OCI-M2 (cell line): ENCODE measurements around the gene GOLT1A.

Experiments
- DNase-seq: peaks from one replicate; lab custom pipeline; 2025; ENCODE audit not compliant: unreplicated experiment; lab: John Stamatoyannopoulos, UW

GOLT1A gene, protein sequence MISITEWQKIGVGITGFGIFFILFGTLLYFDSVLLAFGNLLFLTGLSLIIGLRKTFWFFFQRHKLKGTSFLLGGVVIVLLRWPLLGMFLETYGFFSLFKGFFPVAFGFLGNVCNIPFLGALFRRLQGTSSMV

DNA sequence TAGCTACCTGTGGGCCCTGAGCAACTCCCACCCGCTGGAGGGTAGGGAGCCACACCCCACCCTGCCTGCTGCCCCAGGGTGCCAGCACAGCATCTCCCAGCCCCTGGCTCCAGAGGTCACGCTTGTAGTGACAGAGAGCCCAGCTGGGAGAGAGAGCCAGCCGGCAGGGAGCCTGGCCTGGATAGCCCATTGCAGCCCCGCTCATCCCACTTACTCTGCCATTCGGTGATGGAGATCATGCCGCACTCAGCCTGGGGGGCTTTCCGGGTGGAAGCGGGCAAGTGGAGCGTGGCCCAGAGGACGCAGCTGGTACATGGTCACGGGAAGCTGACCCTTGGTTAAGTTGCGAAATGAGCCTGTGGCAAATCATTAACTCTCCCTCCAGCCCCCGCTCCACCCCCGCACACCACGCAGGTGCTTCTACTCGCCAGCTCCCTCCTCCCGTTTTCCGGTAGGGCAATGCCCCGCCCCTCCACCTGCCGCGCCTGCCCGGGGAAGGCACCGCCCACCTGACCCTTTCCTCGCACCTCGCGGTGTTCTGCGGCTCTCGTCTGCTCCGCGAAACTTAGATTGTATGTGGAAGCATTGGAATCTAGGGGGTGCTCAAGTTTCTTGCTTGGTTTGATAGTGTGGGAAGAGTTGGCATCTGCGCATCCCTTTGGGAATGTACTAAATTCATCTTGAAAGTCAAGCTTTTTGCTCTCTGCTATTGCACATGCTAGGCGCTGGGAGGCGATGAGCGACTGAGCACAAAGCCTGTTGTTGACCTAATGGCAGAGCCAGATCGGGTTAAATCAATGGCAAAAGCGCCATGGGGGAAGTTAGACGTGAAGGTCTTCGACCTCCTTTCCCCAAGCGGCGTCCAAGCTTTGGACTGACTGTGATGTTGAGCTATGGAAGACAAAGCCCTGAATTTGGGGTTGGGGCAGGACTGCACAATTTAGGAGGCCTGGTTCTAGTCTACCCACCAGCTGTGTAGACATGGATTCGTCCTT, at the start of gene GOLT1A:
GOLT1A (minus strand) TSS at position 321 of the 995 bp plus-strand sequence; CDS start at position 239, 82 bp downstream.
- no peak for DNase-seq

DNA sequence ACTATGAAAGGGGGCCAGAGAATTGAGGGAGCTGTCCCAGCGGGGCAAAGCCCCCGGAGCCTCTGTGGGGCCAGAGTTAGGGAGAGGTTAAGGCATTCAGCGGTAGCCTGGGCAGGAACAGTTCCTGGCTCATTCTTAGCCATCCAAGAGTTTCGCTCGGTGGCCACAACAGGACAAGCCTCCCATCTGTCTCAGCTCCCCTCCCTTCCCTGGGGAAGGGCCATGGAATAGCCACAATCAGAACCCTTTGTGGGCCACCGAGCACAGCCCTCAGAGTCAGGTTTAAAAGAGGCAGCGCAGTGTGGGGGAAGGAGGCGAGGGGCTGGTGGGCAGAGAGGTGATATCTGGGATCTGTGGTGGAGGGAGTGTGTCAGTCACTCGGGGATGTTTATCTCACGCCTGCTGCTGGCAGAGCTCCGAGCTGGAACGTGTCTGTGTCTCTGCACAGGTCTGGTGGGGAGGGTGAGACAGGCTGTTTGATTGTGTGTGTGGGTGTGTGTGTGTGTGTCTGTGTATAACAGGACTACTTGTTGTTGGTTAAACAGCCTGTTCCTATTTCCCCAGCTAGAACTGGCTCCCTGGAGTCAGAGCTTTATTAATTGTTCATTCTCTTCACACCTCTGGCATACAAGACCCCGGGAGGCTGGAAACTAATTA, 49.6 kb upstream of the GOLT1A start:
- no peak for DNase-seq

DNA sequence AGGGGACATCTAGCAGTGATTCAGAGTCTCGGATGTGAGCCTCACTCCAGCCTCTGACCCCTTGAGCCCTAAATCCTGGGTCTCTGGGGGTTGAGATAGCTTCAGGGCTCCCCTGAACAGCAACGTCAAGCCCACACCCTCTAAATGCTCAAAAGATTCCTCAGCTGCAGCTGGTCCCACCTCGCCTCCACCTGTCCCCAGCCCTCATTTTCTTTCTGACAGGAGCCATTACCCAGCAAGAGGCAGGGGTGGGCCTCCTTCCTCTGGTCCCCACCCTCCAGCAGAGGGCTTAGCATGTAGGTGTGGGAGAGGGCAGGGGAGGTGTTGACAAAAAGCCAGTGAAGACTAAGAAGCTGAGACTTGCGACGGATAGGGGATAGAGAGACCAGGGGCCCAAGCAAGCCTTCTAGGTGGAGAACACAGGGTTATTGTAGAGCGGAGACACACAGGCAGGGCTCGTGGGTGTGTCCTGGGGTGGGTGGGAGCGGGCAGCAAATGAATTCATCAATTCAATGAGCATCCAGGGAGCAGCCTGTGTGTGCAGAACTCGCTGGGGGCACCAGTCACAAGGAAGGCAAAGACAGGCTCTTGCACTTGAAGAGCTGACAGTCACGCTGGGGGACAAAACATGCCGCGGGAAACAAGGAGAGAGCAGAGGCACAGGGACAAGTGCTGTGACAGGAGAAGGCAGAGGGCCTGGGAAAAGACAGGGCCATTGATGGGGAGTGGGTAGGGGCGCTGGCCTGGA, 48.9 kb upstream of the GOLT1A start:
- no peak for DNase-seq

DNA sequence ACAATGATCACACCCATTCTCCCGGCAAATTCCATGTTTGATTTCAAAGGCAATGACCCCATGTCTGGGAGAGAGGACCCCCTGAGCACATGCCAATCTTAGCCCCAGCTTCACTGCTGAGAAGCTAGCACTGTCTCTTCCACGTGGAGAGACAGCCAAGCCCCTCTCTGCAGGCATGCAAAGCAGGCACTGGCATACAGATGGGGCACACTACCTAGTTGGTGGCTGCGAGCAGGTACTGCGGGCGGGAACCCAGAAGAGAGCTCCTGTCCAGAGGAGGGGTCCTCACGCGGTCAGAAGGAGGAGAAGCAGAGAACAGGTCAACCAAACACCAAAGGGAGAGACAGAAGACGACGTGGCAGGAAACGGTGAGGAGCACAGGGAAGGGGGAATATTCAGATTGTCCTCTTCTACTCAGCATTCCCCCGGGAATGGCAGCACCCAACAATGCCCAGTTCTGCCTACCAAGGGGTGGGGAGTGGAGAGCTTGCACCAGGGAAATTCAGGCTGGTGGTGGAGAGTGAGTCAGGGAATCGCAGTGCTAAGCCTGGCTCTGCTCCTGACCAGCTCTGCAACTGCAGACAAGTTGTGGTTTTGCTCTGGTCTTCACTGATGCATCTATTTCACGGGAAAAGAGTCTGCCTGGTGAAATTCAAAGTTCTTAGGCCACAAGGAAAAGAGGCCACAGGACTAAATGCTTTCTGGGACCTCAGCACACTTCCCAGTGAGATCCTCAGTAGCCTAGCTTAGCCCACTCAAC, 48.1 kb upstream of the GOLT1A start:
- DNase-seq: no peak

DNA sequence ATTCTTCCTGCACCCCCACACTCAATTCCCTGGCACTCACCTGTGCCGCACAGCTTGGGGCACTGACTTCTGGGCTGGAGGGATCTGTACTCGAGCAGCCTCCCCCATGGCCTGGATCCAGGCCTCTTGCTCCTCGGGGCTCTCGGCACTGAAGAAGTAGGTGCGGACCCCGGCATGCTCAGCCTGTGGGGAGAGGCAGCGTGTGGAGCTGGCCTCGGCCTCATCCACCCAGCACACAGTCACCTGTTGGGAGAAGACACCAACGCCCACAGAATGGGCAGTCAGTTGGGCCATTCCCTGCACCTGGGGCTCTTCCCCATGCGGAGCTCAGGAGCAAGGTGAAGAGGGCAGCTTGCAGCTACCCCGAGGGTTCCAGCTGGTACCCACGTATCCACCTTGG, 47.5 kb upstream of the GOLT1A start:
- no peak for DNase-seq

DNA sequence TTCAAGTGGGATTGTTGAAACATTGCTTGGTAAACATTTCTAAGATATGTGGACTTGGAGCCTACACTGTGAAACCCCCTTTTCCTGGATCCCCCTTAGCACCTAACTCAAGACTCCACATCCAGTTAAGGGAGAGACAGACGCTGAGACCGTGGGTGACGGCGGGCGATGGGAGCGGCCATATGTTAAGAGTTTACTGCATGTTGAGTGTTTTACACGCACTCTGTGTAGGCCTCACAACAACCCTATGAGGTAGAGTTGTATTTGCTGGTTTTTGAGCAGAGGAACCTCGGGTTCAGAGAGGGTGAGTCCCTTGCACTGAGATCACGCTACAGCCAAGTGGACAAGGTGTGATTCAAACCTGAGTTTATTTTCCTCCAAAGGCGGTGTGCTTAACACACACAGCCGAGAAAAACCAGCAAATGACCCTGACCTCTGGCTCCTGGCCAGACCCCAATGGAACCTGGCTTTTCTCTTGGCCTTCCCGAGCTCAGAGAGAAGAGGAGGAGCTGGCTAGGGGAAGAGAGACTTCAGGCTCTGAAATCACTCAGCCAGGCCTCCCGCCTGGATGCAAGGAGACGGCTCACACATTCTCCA, 46.9 kb upstream of the GOLT1A start:
- DNase-seq: no peak

DNA sequence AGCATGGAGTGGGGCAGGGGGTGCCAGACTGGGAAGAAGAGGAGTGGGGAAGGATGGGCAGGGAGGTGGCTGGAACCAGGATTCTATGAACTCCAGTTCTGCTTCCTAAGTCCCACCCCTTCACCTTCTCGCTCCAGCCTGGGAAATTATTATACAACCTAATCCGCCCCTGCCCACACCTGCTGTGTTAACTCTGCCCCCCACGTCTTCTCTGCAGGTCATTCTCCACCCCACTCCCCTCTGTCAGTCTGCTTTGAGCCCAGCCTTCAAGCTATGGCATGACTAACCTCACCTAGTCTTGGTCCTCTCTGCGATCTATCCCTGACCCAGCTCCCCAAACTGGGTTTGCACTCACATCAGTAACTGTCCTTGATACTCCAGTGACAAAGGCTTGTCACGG, 46.0 kb upstream of the GOLT1A start:
- DNase-seq: no peak

DNA sequence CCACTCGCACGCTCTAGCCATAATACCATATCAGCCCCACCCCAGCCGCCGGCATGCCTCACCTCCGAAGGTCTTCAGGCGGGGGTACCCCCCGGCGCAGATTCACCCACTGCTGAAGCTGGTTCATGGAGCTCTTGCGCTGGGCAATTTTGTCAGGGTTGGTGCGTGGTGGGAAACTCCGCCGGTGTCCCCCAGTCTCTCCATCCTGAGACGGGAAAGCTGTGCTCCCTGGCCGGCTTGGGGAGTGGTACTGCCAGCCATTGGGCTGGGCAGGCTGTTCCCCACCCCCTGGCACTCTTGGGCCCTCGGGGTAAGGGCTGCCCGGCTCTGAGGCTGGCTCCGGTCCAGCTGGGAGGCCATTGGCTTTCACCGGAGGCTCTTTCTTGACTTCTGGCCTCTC, 45.4 kb upstream of the GOLT1A start:
- DNase-seq: no peak

DNA sequence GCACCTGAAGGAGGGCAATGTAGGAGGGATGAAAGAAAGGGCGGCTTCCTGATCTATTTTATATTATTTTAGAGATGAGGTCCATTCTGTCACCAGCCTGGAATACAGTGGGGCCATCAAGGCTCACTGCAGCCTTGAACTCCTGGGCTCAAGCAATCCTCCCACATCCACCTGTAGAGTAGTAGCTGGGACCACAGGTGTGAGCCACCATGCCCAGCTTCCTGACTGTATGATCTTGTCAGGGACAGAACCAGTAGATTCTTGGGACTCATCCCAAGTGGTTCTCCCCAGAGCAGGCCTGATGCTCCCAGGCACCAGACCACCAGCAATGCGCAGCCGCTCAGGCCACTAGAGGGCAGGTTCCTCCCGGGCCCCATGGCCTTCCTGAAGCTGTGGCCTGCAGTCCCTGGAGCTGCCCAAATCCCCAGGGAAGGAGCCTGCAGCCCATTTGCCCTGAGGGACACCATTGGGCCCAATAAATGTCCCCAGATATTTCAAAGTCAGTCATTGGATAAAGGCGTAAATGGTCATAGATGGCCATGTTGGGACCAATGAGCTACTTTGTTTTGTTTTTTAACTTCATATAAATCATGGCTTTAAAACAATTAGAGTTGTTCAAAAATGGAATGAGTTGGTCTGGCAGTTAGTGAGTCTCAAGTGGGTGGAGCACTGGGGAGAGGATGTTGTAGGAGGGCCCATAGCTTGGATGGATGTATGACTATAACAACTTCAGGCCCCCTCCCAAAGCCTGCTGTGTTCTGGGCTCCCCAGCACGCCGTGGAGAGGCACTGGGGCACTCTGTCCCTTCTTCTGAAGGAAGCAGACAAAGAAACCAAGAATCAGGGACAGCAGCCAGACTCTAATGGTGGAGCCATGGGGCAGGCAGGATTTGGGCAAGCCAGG, 44.7 kb upstream of the GOLT1A start:
- no peak for DNase-seq

DNA sequence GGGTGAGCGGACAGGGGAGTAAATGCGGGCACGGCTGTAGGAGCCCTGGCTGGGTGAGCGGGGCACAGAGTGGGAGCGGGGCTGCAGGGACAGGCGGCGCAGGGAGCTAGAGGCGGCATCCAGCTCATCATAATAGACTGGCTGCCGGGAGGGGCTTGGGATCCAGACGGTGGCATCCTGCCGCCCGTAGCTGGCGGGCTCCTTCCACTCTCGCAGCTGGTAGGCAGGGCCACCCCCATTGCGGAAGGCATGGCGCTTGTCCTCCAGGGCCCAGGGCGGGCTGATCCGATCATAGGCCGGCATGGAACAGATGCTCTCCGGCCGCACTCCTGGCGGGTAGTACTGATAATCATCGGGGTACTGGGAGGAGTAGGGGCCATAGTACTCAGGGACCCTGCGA, 43.7 kb upstream of the GOLT1A start:
- no peak for DNase-seq

DNA sequence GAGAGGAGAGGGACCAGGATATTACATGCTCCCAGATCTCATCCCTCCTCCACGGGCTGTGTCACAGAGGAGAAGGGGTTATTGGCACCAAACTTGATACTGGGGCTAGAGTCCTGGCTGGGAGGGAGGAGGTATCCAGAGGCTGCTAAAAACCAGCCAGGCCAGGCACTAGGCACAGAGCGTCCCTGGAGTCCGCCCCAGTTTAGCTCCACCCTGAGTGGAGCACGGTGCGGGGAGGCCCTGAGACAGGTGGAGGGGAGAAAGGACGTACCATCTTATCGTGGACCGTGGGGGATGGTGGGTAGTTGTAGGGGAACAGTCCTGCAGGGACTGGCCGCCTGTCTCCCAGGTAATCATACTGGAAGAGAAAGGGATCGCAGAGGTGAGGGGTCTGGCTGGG, 42.7 kb upstream of the GOLT1A start:
- no peak for DNase-seq

DNA sequence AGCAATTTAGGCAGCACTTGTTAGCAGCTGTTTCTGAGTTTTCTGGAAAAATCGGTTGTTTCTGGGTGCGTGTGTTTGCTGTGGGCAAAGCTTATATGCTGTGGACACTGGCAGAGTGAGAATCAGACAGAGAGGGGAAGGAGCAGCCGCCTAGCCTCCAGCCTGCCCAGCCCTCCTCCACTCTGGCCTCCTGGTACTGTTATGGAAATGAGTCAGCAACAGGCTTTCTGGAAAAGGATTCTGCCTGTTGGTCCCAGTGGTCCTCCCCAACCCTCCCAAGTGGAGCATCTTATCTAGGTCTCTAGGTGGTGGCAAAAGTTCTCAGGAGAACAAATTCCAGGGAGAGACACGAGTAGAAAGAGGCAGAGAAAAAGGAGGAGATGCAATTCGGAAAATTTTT, 42.2 kb upstream of the GOLT1A start:
- no peak for DNase-seq

DNA sequence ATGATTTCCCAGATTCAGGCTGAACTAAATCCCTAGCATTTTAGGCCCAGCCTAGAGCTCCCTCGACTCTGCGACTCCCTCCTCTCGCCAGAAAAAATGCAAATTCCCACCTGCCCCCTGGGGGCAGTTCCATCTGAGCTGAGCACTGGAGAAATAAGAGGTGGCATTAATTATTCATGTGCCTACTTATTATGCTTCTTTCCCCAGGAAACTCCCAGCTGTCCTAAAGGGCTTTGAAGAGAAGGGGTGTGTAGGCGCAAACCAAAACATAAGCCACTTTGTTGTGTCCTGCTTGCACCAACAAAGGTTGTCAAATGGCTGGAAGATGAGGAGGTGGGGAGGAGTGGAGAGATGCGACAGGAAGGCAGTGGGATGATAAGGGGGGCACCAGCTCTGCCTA, 41.4 kb upstream of the GOLT1A start:
- no peak for DNase-seq

DNA sequence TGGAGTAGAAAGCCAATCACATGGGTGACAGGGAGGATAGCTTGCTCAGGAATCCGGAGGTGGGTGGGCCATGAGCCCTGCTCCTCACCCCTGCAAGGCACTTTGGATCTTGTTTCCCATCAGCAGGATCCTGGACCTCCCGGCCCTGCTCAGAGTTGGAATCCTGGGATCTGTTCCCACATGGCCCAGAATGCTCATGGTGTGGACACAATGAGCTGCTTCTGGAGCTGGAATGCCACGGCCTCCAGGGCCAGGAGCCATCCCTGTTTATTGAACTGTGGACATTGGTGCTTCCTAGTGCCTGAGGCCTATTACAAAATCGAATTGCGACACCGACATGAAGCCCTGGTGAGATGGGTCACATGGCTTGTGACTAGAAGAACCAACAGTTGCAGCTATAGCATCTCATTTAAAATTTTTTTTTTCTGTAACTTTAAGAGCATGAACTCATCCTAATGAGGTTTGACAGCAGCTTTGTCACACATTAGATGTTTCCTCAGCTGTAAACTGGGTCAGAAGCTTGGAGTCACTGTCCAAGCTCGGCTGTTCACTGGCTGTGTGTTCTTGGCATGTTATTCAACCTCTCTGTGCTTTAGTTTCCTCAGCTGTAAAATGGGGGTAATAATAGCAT, 40.4 kb upstream of the GOLT1A start:
- no peak for DNase-seq

DNA sequence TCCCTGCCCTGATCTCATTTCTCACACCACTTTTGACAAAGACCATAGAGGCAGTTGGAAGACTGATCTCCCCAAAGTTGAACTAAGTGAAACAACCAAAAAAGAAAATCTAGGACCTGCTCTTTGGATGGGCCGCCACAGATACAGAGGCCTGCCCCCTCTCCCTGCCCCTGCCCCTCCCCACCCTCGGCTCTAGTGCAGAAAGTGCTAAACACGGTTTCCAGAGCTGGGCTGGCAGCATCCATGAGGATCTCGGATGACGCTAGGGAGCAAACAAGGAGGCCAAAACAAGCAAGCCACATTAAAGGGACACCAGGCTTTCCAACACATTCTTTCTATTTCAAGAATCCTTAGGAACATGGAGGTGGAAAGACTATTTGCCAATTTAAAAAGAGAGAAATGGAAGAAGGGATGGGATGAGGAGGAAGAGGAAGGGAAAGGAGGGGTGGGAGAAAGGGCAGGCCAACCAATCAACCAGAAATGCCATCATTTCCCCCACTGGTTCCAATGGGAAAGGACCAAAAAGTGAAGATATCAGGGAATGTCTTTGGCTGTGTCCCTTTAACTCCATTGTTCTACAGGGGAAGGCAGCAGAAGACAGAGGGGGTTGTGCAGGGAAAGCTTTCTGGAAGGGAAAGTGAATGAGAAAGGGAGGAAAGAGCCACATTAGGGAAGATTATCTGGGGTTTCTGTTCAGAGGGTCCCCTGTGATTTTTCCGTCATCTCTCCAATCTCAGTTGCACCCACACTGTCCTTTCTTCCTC, 38.3 kb upstream of the GOLT1A start:
- no peak for DNase-seq

DNA sequence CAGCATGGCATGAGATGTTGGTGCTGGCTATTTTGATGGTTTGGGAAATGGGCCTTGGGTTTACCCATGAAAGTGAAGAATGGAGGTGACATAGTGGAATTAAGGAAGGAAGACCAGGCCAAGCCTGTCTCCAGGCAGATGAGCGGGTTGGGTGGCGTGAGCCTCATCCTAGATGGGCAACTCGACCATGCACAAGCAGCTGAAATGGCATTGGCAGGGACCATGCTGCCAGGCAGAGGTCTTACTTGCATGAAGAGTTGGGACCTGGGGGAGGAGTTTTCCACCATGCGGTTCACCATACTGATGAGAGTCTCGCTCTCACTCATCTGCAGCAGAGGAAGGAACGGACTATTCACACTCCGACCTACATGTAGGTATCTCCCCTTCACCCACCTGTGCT, 37.5 kb upstream of the GOLT1A start:
- DNase-seq: no peak

DNA sequence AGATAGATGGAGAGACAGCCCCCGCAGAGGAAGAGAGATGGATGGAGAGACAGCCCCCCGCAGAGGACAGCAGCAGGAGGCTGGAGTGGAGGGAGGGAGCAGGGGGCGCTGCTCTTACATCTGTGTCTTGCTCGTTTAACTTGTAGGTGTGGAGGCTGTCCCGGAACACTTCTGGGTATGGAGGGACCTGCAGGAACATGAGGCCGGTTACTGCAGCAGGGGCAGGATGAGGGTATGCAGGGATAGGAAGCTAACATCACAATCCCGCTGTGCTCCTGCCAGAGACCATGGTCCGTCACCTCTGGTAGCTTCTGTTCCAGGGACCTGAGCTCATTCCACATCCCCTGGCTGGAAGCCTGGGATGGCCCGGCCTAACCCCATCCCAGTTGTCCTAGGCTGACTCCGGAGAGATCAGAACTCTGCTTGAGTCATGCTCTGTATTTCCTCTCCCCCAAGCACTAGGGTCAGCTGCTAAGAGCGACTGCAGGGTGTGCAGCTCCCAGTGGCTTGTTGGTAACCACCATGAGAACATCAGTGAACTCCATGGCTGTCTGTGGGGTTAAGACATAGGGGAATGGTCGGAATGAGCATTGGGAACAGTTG, 36.7 kb upstream of the GOLT1A start:
- no peak for DNase-seq
